Calu3 (cell line): ENCODE results near the gene CHRM1. TPM values are rescaled to one million over a fixed set of nuclear protein-coding genes. Genes with fewer than 3 reads are reported as not detected.

Source experiments
- BruUV-seq: library from RNA; stranded (reverse); fragments of 400-500 nt; replicated peaks from 2 replicates; lab custom pipeline; 2021; lab: Mats Ljungman, UMichigan
- CTCF ChIA-PET: fragments of 300-600 bp; sonication (Branson Sonifier 250); formaldehyde crosslinking; loops from one replicate; lab custom pipeline; 2022; ENCODE audit warnings: antibody characterized with exemption; lab: Charles Lee
- DNase-seq: peaks from one replicate; pipeline ENCODE4 v3.0.0; 2022
- H3K27ac Mint-ChIP-seq: one replicate; pipeline ENCODE4 v1.8.0; 2022; ENCODE audit warnings: mixed read lengths; ENCODE audit not compliant: unreplicated experiment
- H3K27me3 Mint-ChIP-seq: one replicate; pipeline ENCODE4 v1.8.0; 2022; ENCODE audit warnings: mixed read lengths; ENCODE audit not compliant: unreplicated experiment
- H3K36me3 Mint-ChIP-seq: one replicate; pipeline ENCODE4 v1.8.0; 2022; ENCODE audit warnings: mild to moderate bottlenecking, moderate library complexity, mixed read lengths; ENCODE audit not compliant: insufficient read depth, unreplicated experiment
- H3K4me1 Mint-ChIP-seq: one replicate; pipeline ENCODE4 v1.8.0; 2022; ENCODE audit warnings: mild to moderate bottlenecking, low read depth, mixed read lengths; ENCODE audit not compliant: unreplicated experiment
- H3K4me3 Mint-ChIP-seq: one replicate; pipeline ENCODE4 v1.8.0; 2022; ENCODE audit warnings: mild to moderate bottlenecking, low read depth, moderate library complexity, mixed read lengths; ENCODE audit not compliant: unreplicated experiment
- H3K9me3 Mint-ChIP-seq: one replicate; pipeline ENCODE4 v1.8.0; 2022; ENCODE audit warnings: low read depth, mixed read lengths; ENCODE audit not compliant: unreplicated experiment
- CTCF ChIP-seq: fragments of 200-600 bp; IDR thresholded peaks from one replicate; pipeline ENCODE4 v1.8.0; 2022; ENCODE audit warnings: antibody characterized with exemption; ENCODE audit not compliant: unreplicated experiment
- intact Hi-C: fragments of 100-400 bp; cut with micrococcal nuclease; formaldehyde crosslinking; loops from one replicate; pipeline ENCODE4 v1.10.0; 2022; ENCODE audit not compliant: unreplicated experiment
- total RNA-seq: library from RNA; stranded (reverse); gene quantifications from 2 replicates; pipeline ENCODE4 v1.2.3, GENCODE V29; 2022

The CHRM1 gene
- total RNA-seq, 1 experiment from 2014 or later = not detected

- Mint-ChIP-seq H3K4me1 (no peaks in the 10 kb centered on the region), H3K27me3 (peaks cover 69% of the 10 kb centered on the region), H3K9me3 (peaks cover 3% of the 10 kb centered on the region), H3K36me3 (peaks cover 6% of the 10 kb centered on the region), H3K4me3 (no peak overlapping the region), H3K27ac (no peak overlapping the region)
- no peak for TF ChIP-seq CTCF
- intact Hi-C loops = no loop called here
- CTCF ChIA-PET = no interaction called here
- no TSS peak for BruUV-seq
- no peak for DNase-seq
Measured at GRCh38 chr11:62897311-62897710, 23.9 kb downstream of the CHRM1 start.

- TF ChIP-seq CTCF = no peak
- no TSS peak for BruUV-seq
- Mint-ChIP-seq H3K4me3 (no peak overlapping the region), H3K27ac (no peak overlapping the region), H3K27me3 (peaks cover 57% of the 10 kb centered on the region), H3K4me1 (no peaks in the 10 kb centered on the region), H3K9me3 (peaks cover 3% of the 10 kb centered on the region), H3K36me3 (peaks cover 16% of the 10 kb centered on the region)
- intact Hi-C loops = no loop called here
- no peak for DNase-seq
- CTCF ChIA-PET = no interaction called here
Measured at GRCh38 chr11:62896049-62896448, 25.1 kb downstream of the CHRM1 start.

GRCh38 chr11:62895501-62895900 is 25.7 kb downstream of the CHRM1 start:
- peaks cover 17% of the 10 kb centered on the region for H3K36me3 Mint-ChIP-seq
- no TSS peak for BruUV-seq
- H3K27ac Mint-ChIP-seq = no peak overlapping the region
- CTCF ChIA-PET = no interaction called here
- intact Hi-C loops = no loop called here
- peaks cover 51% of the 10 kb centered on the region for H3K27me3 Mint-ChIP-seq
- peaks cover 3% of the 10 kb centered on the region for H3K9me3 Mint-ChIP-seq
- no peak overlapping the region for H3K4me3 Mint-ChIP-seq
- DNase-seq = no peak
- no peaks in the 10 kb centered on the region for H3K4me1 Mint-ChIP-seq
- no peak for TF ChIP-seq CTCF

- intact Hi-C loops = no loop called here
- no TSS peak for BruUV-seq
- H3K4me3 Mint-ChIP-seq = no peak overlapping the region
- H3K27me3 Mint-ChIP-seq = peaks cover 27% of the 10 kb centered on the region
- H3K36me3 Mint-ChIP-seq = peaks cover 49% of the 10 kb centered on the region
- no peak overlapping the region for H3K27ac Mint-ChIP-seq
- CTCF ChIA-PET = interaction anchor here (0.6 kb wide), 1 partner anchor 31 kb away, joined by 4 read pairs; no protein-coding TSS in a partner anchor
- no peaks in the 10 kb centered on the region for H3K9me3 Mint-ChIP-seq
- no peak for DNase-seq
- no peak for TF ChIP-seq CTCF
- H3K4me1 Mint-ChIP-seq = peaks cover 20% of the 10 kb centered on the region
Measured at GRCh38 chr11:62892077-62892922, 28.9 kb downstream of the CHRM1 start.
